Activated T-helper 1 cell treated with anti-CD3 and anti-CD28 coated beads, Interleukin-2, amount 50 U/mL, for 16 hours (primary cell): ENCODE data around the gene C3orf70.

Experiments used
- DNase-seq, 2 donors: peaks; one replicate each; pipeline ENCODE4 v3.0.0-alpha.2; 2020; ENCODE audit warnings: low read depth in 1 of 2, low spot score in 1 of 2

Gene C3orf70

GRCh38 chr3:185056908-185057307, 96.0 kb downstream of the C3orf70 start:
- DNase-seq: no peak

GRCh38 chr3:185052631-185053030, 100.2 kb downstream of the C3orf70 start:
- no peak for DNase-seq

GRCh38 chr3:185051801-185052200, 101.1 kb downstream of the C3orf70 start:
- no peak for DNase-seq

- no peak for DNase-seq
Measured at GRCh38 chr3:185049710-185050109, 103.2 kb downstream of the C3orf70 start.

- DNase-seq: no peak
Measured at GRCh38 chr3:185046603-185047002, 106.3 kb downstream of the C3orf70 start.

- DNase-seq: no peak
Measured at GRCh38 chr3:185046164-185046515, 106.7 kb downstream of the C3orf70 start.

- no peak for DNase-seq
Measured at GRCh38 chr3:185042312-185043050, 110.4 kb downstream of the C3orf70 start.

GRCh38 chr3:185041540-185041939, 111.3 kb downstream of the C3orf70 start:
- DNase-seq: no peak

GRCh38 chr3:185040425-185040824, 112.4 kb downstream of the C3orf70 start:
- no peak for DNase-seq

- no peak for DNase-seq
Measured at GRCh38 chr3:185037801-185038200, 115.1 kb downstream of the C3orf70 start.

- no peak for DNase-seq
Measured at GRCh38 chr3:185030951-185031350, 121.9 kb downstream of the C3orf70 start.

GRCh38 chr3:185030399-185030798, 122.5 kb downstream of the C3orf70 start:
- no peak for DNase-seq

GRCh38 chr3:185029086-185029485, 123.8 kb downstream of the C3orf70 start:
- DNase-seq: no peak

GRCh38 chr3:185028121-185028520, 124.7 kb downstream of the C3orf70 start:
- no peak for DNase-seq
